Urothelium cell line (cell line): ENCODE measurements around the gene FOXF2.

ENCODE experiments used
- DNase-seq: peaks from one replicate; pipeline ENCODE4 v3.0.0; 2011; ENCODE audit warnings: low spot score, mixed read lengths
- FAIRE-seq: peaks from 2 replicates; lab custom pipeline; 2011; peaks lifted over from hg19 to GRCh38; lab: Jason Lieb, UNC

FOXF2 gene

DNA sequence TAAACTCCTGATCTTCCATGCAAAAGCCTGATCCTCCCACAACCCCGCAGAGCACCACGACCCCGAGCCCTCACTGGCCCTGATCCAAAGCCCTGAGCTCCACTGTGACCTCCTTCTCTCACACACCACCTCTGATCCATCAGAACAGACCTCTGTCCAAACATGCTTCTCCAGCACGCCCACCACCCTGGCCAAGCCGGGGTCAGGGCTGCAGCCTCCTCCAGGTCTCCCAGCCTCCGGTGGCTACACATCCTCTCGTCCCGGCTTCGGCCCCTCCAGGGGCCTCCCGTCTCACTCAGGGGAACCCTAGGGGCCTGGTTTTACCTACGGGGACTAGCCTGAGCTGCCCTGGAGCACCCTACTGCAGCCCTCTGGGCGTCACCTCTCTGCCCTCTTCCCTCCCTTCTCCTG is 49.1 kb downstream of the FOXF2 start:
- no peak for DNase-seq
- no peak for FAIRE-seq

GRCh38 chr6:1439349-1439748 is 50.0 kb downstream of the FOXF2 start:
- FAIRE-seq = no peak
- no peak for DNase-seq

DNA sequence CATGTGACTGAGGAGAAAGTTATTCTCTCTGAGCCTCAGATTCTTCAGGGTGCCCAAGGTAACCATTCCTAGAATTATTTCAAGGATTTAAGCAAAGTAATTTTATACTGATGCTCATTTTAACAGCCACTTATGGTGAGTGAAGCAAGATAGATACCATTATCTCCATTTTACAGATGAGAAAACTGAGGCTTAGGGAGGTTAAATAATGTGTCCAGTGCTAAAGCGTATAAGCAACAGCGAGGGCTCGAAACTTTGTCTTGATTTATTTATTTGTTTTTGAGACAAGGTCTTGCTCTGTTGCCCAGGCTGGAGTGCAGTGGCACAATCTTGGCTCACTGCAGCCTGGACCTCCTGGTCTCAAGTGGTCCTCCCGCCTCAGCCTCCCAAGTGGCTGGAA is 53.6 kb downstream of the FOXF2 start:
- no peak for FAIRE-seq
- no peak for DNase-seq
